ENCODE measurements around the gene MISP. TPM values are rescaled to one million over a fixed set of nuclear protein-coding genes. Genes with fewer than 3 reads are reported as not detected.

The MISP gene
- total and polyA plus RNA-seq, 2 of the 13 experiments (the other 11 are each of a cell fraction or from before 2014, with no cell fraction given), result 0.67 to 1.3 TPM

GRCh38 chr19:751501-752341 is 809 bp downstream of the MISP start (continued):
- TF ChIP-seq TEAD2 (CRISPR knock-in tag; IDR thresholded peaks at IDR 0.05) (no peak), ZNF292 (CRISPR knock-in tag; IDR thresholded peaks at IDR 0.05; ENCODE audit: borderline replicate concordance, low read depth) (no peak), ZNF362 (CRISPR knock-in tag; IDR thresholded peaks at IDR 0.05; ENCODE audit: borderline replicate concordance) (no peak), HNF4A (CRISPR knock-in tag; IDR thresholded peaks at IDR 0.05) (0 out of 2 replicates have a peak, but pooled peaks have one; percentile 48), NCOA5 (CRISPR knock-in tag; IDR thresholded peaks at IDR 0.05) (no peak), NR2F6 (IDR thresholded peaks at IDR 0.05) (no peak), NR2F6 (CRISPR knock-in tag; IDR thresholded peaks at IDR 0.05) (no peak), HMGA1 (CRISPR knock-in tag; conservative IDR thresholded peaks at IDR 0.05) (no peak), HOXD1 (CRISPR knock-in tag; IDR thresholded peaks at IDR 0.05) (no peak), HMGXB3 (CRISPR knock-in tag; IDR thresholded peaks at IDR 0.05; ENCODE audit: borderline replicate concordance) (no peak), ZNF766 (CRISPR knock-in tag; IDR thresholded peaks at IDR 0.05; ENCODE audit: borderline replicate concordance) (no peak), ZNF33B (CRISPR knock-in tag; IDR thresholded peaks at IDR 0.05) (no peak), NR2F2 (IDR thresholded peaks at IDR 0.05; ENCODE audit: borderline replicate concordance, low read depth) (no peak), HNF1B (CRISPR knock-in tag; IDR thresholded peaks at IDR 0.05) (no peak), ZNF605 (CRISPR knock-in tag; IDR thresholded peaks at IDR 0.05) (no peak), ZNF691 (CRISPR knock-in tag; IDR thresholded peaks at IDR 0.05; ENCODE audit: borderline replicate concordance, low read depth) (no peak), PRDM4 (CRISPR knock-in tag; IDR thresholded peaks at IDR 0.05; ENCODE audit: borderline replicate concordance) (no peak)

Measured in HepG2 (cell line).